DMS53 treated with DMSO at 0.1 percent for 48 hours (cell line): ENCODE data around the gene MAP4K3.
"Not testable (repeated sequence)": the region's sequence is repeated elsewhere in the genome, so short reads cannot be mapped to it uniquely, and the experiment has no call there.

Experiments used
- DNase-seq: peaks from one replicate; lab custom pipeline; 2025; ENCODE audit not compliant: unreplicated experiment; lab: John Stamatoyannopoulos, UW

Gene MAP4K3

GRCh38 chr2:39244963-39245625 lies 192.0 kb downstream of the MAP4K3 start:
- DNase-seq, result not testable (repeated sequence)

GRCh38 chr2:39244241-39244862 lies 192.7 kb downstream of the MAP4K3 start:
- DNase-seq, result not testable (repeated sequence)

GRCh38 chr2:39243469-39244123 lies 193.5 kb downstream of the MAP4K3 start, which contains the start of gene CDKL4:
Gene CDKL4 (minus strand): TSS chr2:39243970.
- DNase-seq, result no peak

GRCh38 chr2:39241588-39241987 lies 195.5 kb downstream of the MAP4K3 start:
- no peak for DNase-seq

- DNase-seq, result no peak
Observed at GRCh38 chr2:39240758-39241157, 196.3 kb downstream of the MAP4K3 start.

- DNase-seq, result no peak
Observed at GRCh38 chr2:39234754-39235153, 202.3 kb downstream of the MAP4K3 start.

- no peak for DNase-seq
Observed at GRCh38 chr2:39232141-39232540, 204.9 kb downstream of the MAP4K3 start.

- no peak for DNase-seq
Observed at GRCh38 chr2:39228413-39229209, 208.5 kb downstream of the MAP4K3 start.

- peak; percentile 63 for DNase-seq
Observed at GRCh38 chr2:39227628-39228412, 209.3 kb downstream of the MAP4K3 start.

GRCh38 chr2:39225567-39225966 lies 211.5 kb downstream of the MAP4K3 start:
- DNase-seq, result no peak

- DNase-seq, result no peak
Observed at GRCh38 chr2:39223909-39224308, 213.2 kb downstream of the MAP4K3 start.

- no peak for DNase-seq
Observed at GRCh38 chr2:39221459-39221858, 215.6 kb downstream of the MAP4K3 start.

- no peak for DNase-seq
Observed at GRCh38 chr2:39220136-39220535, 216.9 kb downstream of the MAP4K3 start.

- no peak for DNase-seq
Observed at GRCh38 chr2:39218391-39218790, 218.7 kb downstream of the MAP4K3 start.

GRCh38 chr2:39217192-39217550 lies 219.9 kb downstream of the MAP4K3 start:
- no peak for DNase-seq

GRCh38 chr2:39216346-39217191 lies 220.5 kb downstream of the MAP4K3 start:
- no peak for DNase-seq

GRCh38 chr2:39215545-39215944 lies 221.5 kb downstream of the MAP4K3 start:
- no peak for DNase-seq

GRCh38 chr2:39213015-39213414 lies 224.1 kb downstream of the MAP4K3 start:
- no peak for DNase-seq

- DNase-seq, result no peak
Observed at GRCh38 chr2:39210846-39211245, 226.2 kb downstream of the MAP4K3 start.

GRCh38 chr2:39203382-39203781 lies 233.7 kb downstream of the MAP4K3 start:
- no peak for DNase-seq
